GM19240 (cell line): Measurements from ENCODE around the gene ATP6V0D1.

Experiments used
- DNase-seq: peaks from one replicate; pipeline ENCODE4 v3.0.0; 2011; ENCODE audit warnings: low spot score; ENCODE audit not compliant: insufficient read length

Gene ATP6V0D1

GRCh38 chr16:67445913-67446907, 34.7 kb downstream of the ATP6V0D1 start:
- DNase-seq: no peak

- no peak for DNase-seq
Observed at GRCh38 chr16:67445441-67445912, 35.5 kb downstream of the ATP6V0D1 start.

- no peak for DNase-seq
Observed at GRCh38 chr16:67445126-67445426, 35.9 kb downstream of the ATP6V0D1 start.

GRCh38 chr16:67444259-67445125, 36.5 kb downstream of the ATP6V0D1 start:
- DNase-seq: no peak

GRCh38 chr16:67443265-67443664, 37.7 kb downstream of the ATP6V0D1 start:
- no peak for DNase-seq

GRCh38 chr16:67442581-67443255, 38.2 kb downstream of the ATP6V0D1 start:
- DNase-seq: no peak

- DNase-seq: no peak
Observed at GRCh38 chr16:67441907-67442306, 39.0 kb downstream of the ATP6V0D1 start.

- DNase-seq: no peak
Observed at GRCh38 chr16:67441271-67441753, 39.6 kb downstream of the ATP6V0D1 start.

GRCh38 chr16:67438824-67439393, 42.0 kb downstream of the ATP6V0D1 start:
- DNase-seq: no peak

GRCh38 chr16:67438098-67438791, 42.7 kb downstream of the ATP6V0D1 start:
- no peak for DNase-seq

GRCh38 chr16:67437513-67437912, 43.4 kb downstream of the ATP6V0D1 start:
- DNase-seq: no peak

- no peak for DNase-seq
Observed at GRCh38 chr16:67436640-67437193, 44.2 kb downstream of the ATP6V0D1 start.

- no peak for DNase-seq
Observed at GRCh38 chr16:67435758-67436164, 45.2 kb downstream of the ATP6V0D1 start.

- DNase-seq: no peak
Observed at GRCh38 chr16:67433131-67433719, 47.7 kb downstream of the ATP6V0D1 start.

- DNase-seq: no peak
Observed at GRCh38 chr16:67432506-67432890, 48.5 kb downstream of the ATP6V0D1 start.

- no peak for DNase-seq
Observed at GRCh38 chr16:67431775-67432505, 49.0 kb downstream of the ATP6V0D1 start.

GRCh38 chr16:67430977-67431774, 49.8 kb downstream of the ATP6V0D1 start, which contains the start of gene HSD11B2:
Gene HSD11B2 (plus strand): TSS chr16:67431121. CDS start chr16:67431249, 128 bp downstream.
- no peak for DNase-seq

- DNase-seq: no peak
Observed at GRCh38 chr16:67430504-67430976, 50.4 kb downstream of the ATP6V0D1 start.
